ENCODE results near the gene SND1. TPM values are rescaled to one million over a fixed set of nuclear protein-coding genes. Genes with fewer than 3 reads are reported as not detected.

The SND1 gene
- polyA plus RNA-seq, 4 donors, result 47.2 to 148 (median 92.2) TPM

GRCh38 chr7:128008141-128008540, 356.1 kb downstream of the SND1 start:
- FAIRE-seq, result no peak
- Histone ChIP-seq H3K36me3 (ENCODE audit: control insufficient read depth in 3 of 3, insufficient read depth in 2 of 3, low read depth in 1 of 3, low read length in 3 of 3) (peaks cover 0 to 24% (median 0%) of the 10 kb centered on the region in 3 donors), H3K27me3 (ENCODE audit: control insufficient read depth in 3 of 3, insufficient read depth in 3 of 3, low read length in 3 of 3) (no peaks in the 10 kb centered on the region), H3K4me3 (ENCODE audit: low read depth in 1 of 3, low read length in 3 of 3) (no peak overlapping the region), H3K27ac (ENCODE audit: low read depth in 1 of 3, low read length in 2 of 3) (no peak overlapping the region), H3K9me3 (ENCODE audit: control insufficient read depth in 2 of 2, insufficient read depth in 1 of 2, low read depth in 1 of 2, low read length in 1 of 2) (no peaks in the 10 kb centered on the region), H3K4me1 (ENCODE audit: control insufficient read depth in 3 of 3, insufficient read depth in 2 of 3, low read depth in 1 of 3, low read length in 2 of 3) (peaks cover 0 to 43% (median 17%) of the 10 kb centered on the region in 3 donors)
- WGBS, 3 donors, result 90 to 92% (median 91%) methylated on average over 5 of the region's 5 CpGs
- DNase-seq, result no peak

DNA sequence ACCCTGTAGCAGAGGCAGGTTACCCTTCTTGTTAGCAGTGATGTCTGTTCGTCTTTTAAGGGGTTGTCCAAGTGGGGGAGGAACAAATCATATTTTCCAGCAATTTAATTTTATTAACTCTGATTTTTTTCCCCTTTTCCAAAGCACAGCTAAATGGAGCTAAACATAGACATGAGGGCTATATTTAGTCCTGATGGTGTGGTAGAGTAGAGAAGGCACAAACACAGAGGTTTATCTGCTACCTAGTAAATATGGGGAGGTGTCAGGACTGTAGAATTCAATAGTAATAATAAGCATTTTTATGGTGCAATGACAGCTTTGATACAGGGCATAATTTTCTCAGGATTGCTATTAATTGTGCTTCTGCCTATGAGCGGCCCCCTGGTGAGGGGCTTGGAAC, 356.8 kb downstream of the SND1 start:
- no peaks in the 10 kb centered on the region for H3K9me3 ChIP-seq (ENCODE audit: control insufficient read depth in 2 of 2, insufficient read depth in 1 of 2, low read depth in 1 of 2, low read length in 1 of 2)
- no peaks in the 10 kb centered on the region for H3K27me3 ChIP-seq (ENCODE audit: control insufficient read depth in 3 of 3, insufficient read depth in 3 of 3, low read length in 3 of 3)
- no peak for DNase-seq
- no peak overlapping the region for H3K4me3 ChIP-seq (ENCODE audit: low read depth in 1 of 3, low read length in 3 of 3)
- no peak overlapping the region for H3K27ac ChIP-seq (ENCODE audit: low read depth in 1 of 3, low read length in 2 of 3)
- peaks cover 0 to 27% (median 0%) of the 10 kb centered on the region in 3 donors for H3K36me3 ChIP-seq (ENCODE audit: control insufficient read depth in 3 of 3, insufficient read depth in 2 of 3, low read depth in 1 of 3, low read length in 3 of 3)
- H3K4me1 ChIP-seq (ENCODE audit: control insufficient read depth in 3 of 3, insufficient read depth in 2 of 3, low read depth in 1 of 3, low read length in 2 of 3), result peaks cover 0 to 43% (median 17%) of the 10 kb centered on the region in 3 donors
- no peak for FAIRE-seq
- WGBS, 3 donors, result 93 to 98% (median 96%) methylated on average over 2 of the region's 2 CpGs

DNA sequence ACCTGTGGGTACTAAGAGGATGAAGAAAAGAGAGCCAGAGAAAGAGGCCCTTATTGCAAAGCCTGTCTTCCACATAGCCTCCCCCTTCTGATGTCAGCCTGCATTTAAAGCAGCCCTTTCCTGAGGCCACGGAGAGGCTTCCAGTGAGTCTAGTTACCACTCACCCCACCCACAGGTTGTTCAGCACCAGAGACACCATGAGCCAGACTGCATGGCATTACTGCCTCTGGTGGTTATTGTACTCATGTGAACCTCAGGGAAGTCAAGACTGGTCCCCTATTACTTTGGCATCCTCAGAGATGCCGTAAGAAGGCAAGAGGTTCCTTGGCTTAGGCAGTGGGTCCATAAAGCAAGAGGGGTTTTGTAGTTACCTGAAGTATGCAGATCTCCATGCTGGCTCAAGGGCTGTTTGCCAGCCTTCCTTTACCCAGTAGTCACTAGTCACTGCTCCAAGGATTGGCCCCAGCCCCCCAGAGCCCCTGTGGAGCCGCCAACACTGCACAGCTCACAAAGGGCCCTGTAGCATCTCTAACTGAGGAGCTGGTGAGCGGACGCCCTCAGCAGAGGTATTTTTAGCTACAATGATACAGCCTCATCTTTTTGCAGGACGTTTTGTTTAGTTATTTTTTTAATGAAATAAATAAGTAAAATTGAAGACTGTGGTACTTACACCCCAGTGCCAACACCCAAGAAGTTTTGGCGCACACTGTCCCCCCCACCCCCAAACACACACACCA, 358.6 kb downstream of the SND1 start:
- Histone ChIP-seq H3K9me3 (ENCODE audit: control insufficient read depth in 2 of 2, insufficient read depth in 1 of 2, low read depth in 1 of 2, low read length in 1 of 2) (no peaks in the 10 kb centered on the region), H3K36me3 (ENCODE audit: control insufficient read depth in 3 of 3, insufficient read depth in 2 of 3, low read depth in 1 of 3, low read length in 3 of 3) (peaks cover 0 to 36% (median 0%) of the 10 kb centered on the region in 3 donors), H3K4me3 (ENCODE audit: low read depth in 1 of 3, low read length in 3 of 3) (no peak overlapping the region), H3K27me3 (ENCODE audit: control insufficient read depth in 3 of 3, insufficient read depth in 3 of 3, low read length in 3 of 3) (no peaks in the 10 kb centered on the region), H3K4me1 (ENCODE audit: control insufficient read depth in 3 of 3, insufficient read depth in 2 of 3, low read depth in 1 of 3, low read length in 2 of 3) (peaks cover 0 to 26% (median 5%) of the 10 kb centered on the region in 3 donors), H3K27ac (ENCODE audit: low read depth in 1 of 3, low read length in 2 of 3) (peak overlapping the region in 1 of 3 donors; percentile 52)
- no peak for DNase-seq
- FAIRE-seq, result no peak
- 84 to 88% (median 85%) methylated on average over 7 of the region's 7 CpGs for WGBS, 3 donors

DNA sequence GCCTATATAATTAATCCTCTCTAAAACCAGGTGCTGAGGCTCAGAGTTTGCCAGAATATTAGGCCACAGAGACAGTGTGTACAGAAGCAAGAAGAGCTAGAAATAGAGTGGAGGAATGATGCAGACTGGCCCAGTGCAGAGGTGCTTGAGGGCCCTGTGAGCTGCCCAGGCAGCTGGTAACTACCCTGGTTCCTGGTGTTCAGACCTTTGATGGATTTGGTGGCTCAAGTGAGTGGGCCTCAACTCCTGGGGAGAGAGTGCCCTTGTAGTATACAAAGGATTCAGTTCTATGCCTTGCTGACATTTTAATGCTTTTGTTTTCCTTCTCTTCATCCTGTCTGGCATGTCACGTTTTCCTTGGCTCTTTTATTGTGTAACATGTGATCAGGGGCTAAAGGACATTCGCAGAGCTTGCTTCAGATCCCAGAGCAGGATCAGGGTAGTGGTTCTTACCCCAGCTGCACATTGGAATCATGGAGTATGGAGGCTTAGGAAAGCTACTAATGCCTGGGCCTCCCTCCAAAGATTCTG, 359.2 kb downstream of the SND1 start:
- Histone ChIP-seq H3K27ac (ENCODE audit: low read depth in 1 of 3, low read length in 2 of 3) (peak overlapping the region in 2 of 3 donors; percentile 30 to 52), H3K4me3 (ENCODE audit: low read depth in 1 of 3, low read length in 3 of 3) (no peak overlapping the region)

DNA sequence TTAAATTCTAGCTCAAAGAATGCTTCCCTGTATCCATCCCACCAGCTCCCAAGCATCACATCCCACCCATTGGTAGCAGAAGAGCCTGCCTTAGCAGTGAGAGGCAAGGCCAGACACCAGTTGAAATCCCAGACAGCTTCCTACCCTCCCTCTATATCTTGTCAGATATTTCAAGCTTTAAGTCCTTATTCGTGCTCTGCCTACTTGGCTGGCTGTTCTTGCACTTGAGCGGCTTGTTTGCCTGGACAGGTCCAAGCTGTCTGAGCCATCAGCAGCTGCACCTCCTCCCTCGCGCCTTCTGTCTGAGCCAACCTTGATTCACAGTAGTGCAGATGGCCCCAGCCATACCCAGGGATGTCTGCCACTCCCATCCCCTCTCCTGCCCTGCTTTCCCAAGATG, 362.8 kb downstream of the SND1 start:
- no peak overlapping the region for H3K27ac ChIP-seq (ENCODE audit: low read depth in 1 of 3, low read length in 2 of 3)
- no peaks in the 10 kb centered on the region for H3K27me3 ChIP-seq (ENCODE audit: control insufficient read depth in 3 of 3, insufficient read depth in 3 of 3, low read length in 3 of 3)
- H3K36me3 ChIP-seq (ENCODE audit: control insufficient read depth in 3 of 3, insufficient read depth in 2 of 3, low read depth in 1 of 3, low read length in 3 of 3), result peaks cover 0 to 45% (median 0%) of the 10 kb centered on the region in 3 donors
- DNase-seq (no peak), FAIRE-seq (no peak)
- H3K4me3 ChIP-seq (ENCODE audit: low read depth in 1 of 3, low read length in 3 of 3), result no peak overlapping the region
- H3K9me3 ChIP-seq (ENCODE audit: control insufficient read depth in 2 of 2, insufficient read depth in 1 of 2, low read depth in 1 of 2, low read length in 1 of 2), result no peaks in the 10 kb centered on the region
- WGBS, 3 donors, result 88 to 92% (median 89%) methylated on average over 4 of the region's 4 CpGs
- H3K4me1 ChIP-seq (ENCODE audit: control insufficient read depth in 3 of 3, insufficient read depth in 2 of 3, low read depth in 1 of 3, low read length in 2 of 3), result peaks cover 0 to 13% (median 0%) of the 10 kb centered on the region in 3 donors

More for the DNA sequence above, 359.2 kb downstream of the SND1 start:
- DNase-seq, result peak; percentile 58 to 81
- peaks cover 0 to 35% (median 0%) of the 10 kb centered on the region in 3 donors for H3K36me3 ChIP-seq (ENCODE audit: control insufficient read depth in 3 of 3, insufficient read depth in 2 of 3, low read depth in 1 of 3, low read length in 3 of 3)
- H3K9me3 ChIP-seq (ENCODE audit: control insufficient read depth in 2 of 2, insufficient read depth in 1 of 2, low read depth in 1 of 2, low read length in 1 of 2), result no peaks in the 10 kb centered on the region
- no peaks in the 10 kb centered on the region for H3K27me3 ChIP-seq (ENCODE audit: control insufficient read depth in 3 of 3, insufficient read depth in 3 of 3, low read length in 3 of 3)
- peaks cover 0 to 19% (median 2%) of the 10 kb centered on the region in 3 donors for H3K4me1 ChIP-seq (ENCODE audit: control insufficient read depth in 3 of 3, insufficient read depth in 2 of 3, low read depth in 1 of 3, low read length in 2 of 3)
- no peak for FAIRE-seq
- 8 to 47% (median 35%) methylated on average over 2 of the region's 2 CpGs for WGBS, 3 donors

- DNase-seq (no peak), FAIRE-seq (no peak)
- H3K27me3 ChIP-seq (ENCODE audit: control insufficient read depth in 3 of 3, insufficient read depth in 3 of 3, low read length in 3 of 3), result no peaks in the 10 kb centered on the region
Observed at GRCh38 chr7:128017460-128017859, 365.5 kb downstream of the SND1 start.

GRCh38 chr7:128017862-128018845, 366.2 kb downstream of the SND1 start:
- no peak for DNase-seq
- H3K36me3 ChIP-seq (ENCODE audit: control insufficient read depth in 3 of 3, insufficient read depth in 2 of 3, low read depth in 1 of 3, low read length in 3 of 3), result peaks cover 0 to 49% (median 0%) of the 10 kb centered on the region in 3 donors
- H3K4me1 ChIP-seq (ENCODE audit: control insufficient read depth in 3 of 3, insufficient read depth in 2 of 3, low read depth in 1 of 3, low read length in 2 of 3), result no peaks in the 10 kb centered on the region
- H3K27me3 ChIP-seq (ENCODE audit: control insufficient read depth in 3 of 3, insufficient read depth in 3 of 3, low read length in 3 of 3), result no peaks in the 10 kb centered on the region
- no peak overlapping the region for H3K27ac ChIP-seq (ENCODE audit: low read depth in 1 of 3, low read length in 2 of 3)
- 74 to 82% (median 78%) methylated on average over 8 of the region's 8 CpGs for WGBS, 3 donors
- no peak for FAIRE-seq
- no peaks in the 10 kb centered on the region for H3K9me3 ChIP-seq (ENCODE audit: control insufficient read depth in 2 of 2, insufficient read depth in 1 of 2, low read depth in 1 of 2, low read length in 1 of 2)
- no peak overlapping the region for H3K4me3 ChIP-seq (ENCODE audit: low read depth in 1 of 3, low read length in 3 of 3)

More at GRCh38 chr7:128017460-128017859, 365.5 kb downstream of the SND1 start:
- no peak overlapping the region for H3K4me3 ChIP-seq (ENCODE audit: low read depth in 1 of 3, low read length in 3 of 3)
- peaks cover 0 to 53% (median 0%) of the 10 kb centered on the region in 3 donors for H3K36me3 ChIP-seq (ENCODE audit: control insufficient read depth in 3 of 3, insufficient read depth in 2 of 3, low read depth in 1 of 3, low read length in 3 of 3)
- 81 to 90% (median 87%) methylated on average over 6 of the region's 6 CpGs for WGBS, 3 donors
- no peak overlapping the region for H3K27ac ChIP-seq (ENCODE audit: low read depth in 1 of 3, low read length in 2 of 3)
- H3K9me3 ChIP-seq (ENCODE audit: control insufficient read depth in 2 of 2, insufficient read depth in 1 of 2, low read depth in 1 of 2, low read length in 1 of 2), result no peaks in the 10 kb centered on the region
- H3K4me1 ChIP-seq (ENCODE audit: control insufficient read depth in 3 of 3, insufficient read depth in 2 of 3, low read depth in 1 of 3, low read length in 2 of 3), result no peaks in the 10 kb centered on the region

- Histone ChIP-seq H3K4me3 (ENCODE audit: low read depth in 1 of 3, low read length in 3 of 3) (no peak overlapping the region), H3K27me3 (ENCODE audit: control insufficient read depth in 3 of 3, insufficient read depth in 3 of 3, low read length in 3 of 3) (no peaks in the 10 kb centered on the region), H3K4me1 (ENCODE audit: control insufficient read depth in 3 of 3, insufficient read depth in 2 of 3, low read depth in 1 of 3, low read length in 2 of 3) (no peaks in the 10 kb centered on the region), H3K36me3 (ENCODE audit: control insufficient read depth in 3 of 3, insufficient read depth in 2 of 3, low read depth in 1 of 3, low read length in 3 of 3) (peaks cover 0 to 48% (median 0%) of the 10 kb centered on the region in 3 donors), H3K27ac (ENCODE audit: low read depth in 1 of 3, low read length in 2 of 3) (no peak overlapping the region), H3K9me3 (ENCODE audit: control insufficient read depth in 2 of 2, insufficient read depth in 1 of 2, low read depth in 1 of 2, low read length in 1 of 2) (no peaks in the 10 kb centered on the region)
- DNase-seq, result no peak
- 93 to 95% (median 93%) methylated on average over 3 of the region's 3 CpGs for WGBS, 3 donors
- no peak for FAIRE-seq
Observed at GRCh38 chr7:128019288-128019687, 367.3 kb downstream of the SND1 start.
